ENCODE results near the gene PABPN1L. TPM values are rescaled to one million over a fixed set of nuclear protein-coding genes. Genes with fewer than 3 reads are reported as not detected.

The PABPN1L gene
- total and polyA plus RNA-seq, 10 of the 15 experiments (the other 5 are each of a cell fraction or from before 2014, with no cell fraction given): not detected

GRCh38 chr16:88871349-88871702, 4.9 kb upstream of the PABPN1L start:
- Histone ChIP-seq H3K9ac (ENCODE audit: control insufficient read depth, insufficient read depth, low read length) (no peak overlapping the region), H3K27me3 (replicated peaks in 1 of 2; ENCODE audit: control insufficient read depth in 2 of 2, insufficient read depth in 2 of 2, low read length in 1 of 2) (peaks cover 4 to 6% of the 10 kb centered on the region in 2 experiments), H4K20me1 (ENCODE audit: control insufficient read depth, insufficient read depth) (no peaks in the 10 kb centered on the region), H3K79me2 (ENCODE audit: control insufficient read depth, insufficient read depth, low read length) (no peaks in the 10 kb centered on the region), H2AFZ (ENCODE audit: control insufficient read depth, low read depth, low read length) (no peak overlapping the region), H3K4me1 (ENCODE audit: control insufficient read depth, insufficient read depth, low read length) (no peaks in the 10 kb centered on the region; the same call in 1 of the 2 replicates), H3K4me2 (ENCODE audit: control insufficient read depth, insufficient read depth) (0 out of 2 replicates have a peak overlapping the region, but pooled peaks have one; percentile 42), H3K27ac (ENCODE audit: control insufficient read depth, insufficient read depth) (no peak overlapping the region), H3K4me3 (no peak overlapping the region), H3K36me3 (ENCODE audit: control insufficient read depth in 2 of 2, insufficient read depth in 2 of 2, low read length in 1 of 2) (no peaks in the 10 kb centered on the region), H3K9me3 (replicated peaks; ENCODE audit: control insufficient read depth, insufficient read depth, low read length) (no peaks in the 10 kb centered on the region)
- no peak for FAIRE-seq
- 21% methylated on average over 8 of the region's 8 CpGs for WGBS (ENCODE audit: insufficient coverage, insufficient replicate concordance, low lambda C conversion rate, missing lambda C conversion rate)
- ChIA-PET SMC1A (ENCODE audit: uncharacterized antibody, unreplicated experiment) (no interaction called here), CTCF (no interaction called here), POLR2A (no interaction called here), RAD21 (ENCODE audit: unreplicated experiment) (interaction anchor here (0.9 kb wide), 1 partner anchor 61 kb away, joined by 3 read pairs; no protein-coding TSS in a partner anchor)
- TF ChIP-seq IKZF2 (IDR thresholded peaks at IDR 0.05) (0 out of 4 replicates have a peak, but pooled peaks of 1 of the 2 experiments have one; percentile 3), IRF4 (IDR thresholded peaks at IDR 0.05; ENCODE audit: low read depth, low read length) (no peak)
- no peak for DNase-seq (ENCODE audit: low read depth, low spot score)
- peak; percentile 50 for ATAC-seq
- intact Hi-C loops (cut with micrococcal nuclease; ENCODE audit: unreplicated experiment) (no loop called here), in situ Hi-C loops (cut with MboI) (no loop called here)
- no TSS peak for BruUV-seq (replicated peaks)

DNA sequence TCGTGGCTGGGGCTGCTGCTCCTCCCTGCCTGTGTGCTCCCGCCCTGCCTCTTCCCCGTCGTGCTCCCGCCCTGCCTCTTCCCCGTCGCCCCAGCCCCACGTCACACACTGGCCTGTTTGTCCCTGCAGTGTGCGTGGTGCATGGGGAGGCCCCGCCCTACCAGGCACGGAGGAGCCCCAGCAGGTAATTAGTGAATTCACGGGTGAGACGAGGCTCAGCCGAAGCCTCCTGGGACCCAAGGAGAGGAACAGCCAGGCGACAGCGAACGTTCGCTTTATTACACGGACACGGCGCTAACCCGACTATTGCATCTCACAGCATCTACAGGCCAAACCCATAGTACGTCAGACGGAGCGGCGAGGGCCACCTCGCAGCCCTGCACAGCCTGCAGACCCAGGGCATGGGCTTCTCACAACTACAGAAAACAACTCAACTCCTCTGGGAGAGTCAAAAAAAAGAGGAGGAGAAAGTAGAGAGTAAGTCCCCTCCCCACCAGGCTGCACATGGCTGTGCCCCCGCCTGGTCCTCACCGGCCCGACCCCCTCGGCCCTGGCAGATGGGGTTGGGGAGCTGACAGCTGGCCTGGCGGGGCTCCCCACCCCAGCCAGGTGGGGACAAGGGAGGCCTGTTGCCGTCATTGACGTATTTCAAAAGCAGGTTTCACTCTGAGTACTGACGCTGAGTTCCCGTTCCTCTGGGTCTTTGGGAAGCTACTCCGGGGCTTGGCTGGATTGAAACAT, 4.3 kb upstream of the PABPN1L start:
- POLR2A ChIA-PET: no interaction called here
- 0 out of 2 replicates have a peak overlapping the region, but pooled peaks have one; percentile 23 for H3K4me3 ChIP-seq
- no peaks in the 10 kb centered on the region; the same call in 1 of the 2 replicates for H3K4me1 ChIP-seq (ENCODE audit: control insufficient read depth, insufficient read depth, low read length)
- peaks cover 4 to 6% of the 10 kb centered on the region in 2 experiments for H3K27me3 ChIP-seq (replicated peaks in 1 of 2; ENCODE audit: control insufficient read depth in 2 of 2, insufficient read depth in 2 of 2, low read length in 1 of 2)
- WGBS (ENCODE audit: insufficient coverage, insufficient replicate concordance, low lambda C conversion rate, missing lambda C conversion rate): 4% methylated on average over 35 of the region's 37 CpGs
- BruUV-seq (replicated peaks): no TSS peak
- in situ Hi-C loops (cut with MboI): no loop called here
- intact Hi-C loops (cut with micrococcal nuclease; ENCODE audit: unreplicated experiment): no loop called here
- H3K36me3 ChIP-seq (ENCODE audit: control insufficient read depth in 2 of 2, insufficient read depth in 2 of 2, low read length in 1 of 2): no peaks in the 10 kb centered on the region
- H3K9me3 ChIP-seq (replicated peaks; ENCODE audit: control insufficient read depth, insufficient read depth, low read length): no peaks in the 10 kb centered on the region
- H3K27ac ChIP-seq (ENCODE audit: control insufficient read depth, insufficient read depth): no peak overlapping the region
- H3K9ac ChIP-seq (ENCODE audit: control insufficient read depth, insufficient read depth, low read length): no peak overlapping the region
- no peaks in the 10 kb centered on the region for H3K79me2 ChIP-seq (ENCODE audit: control insufficient read depth, insufficient read depth, low read length)
- RAD21 ChIA-PET (ENCODE audit: unreplicated experiment): interaction anchor here (0.9 kb wide), 1 partner anchor 60 kb away, joined by 3 read pairs; no protein-coding TSS in a partner anchor
- no peak for DNase-seq (ENCODE audit: low read depth, low spot score)
- peak; percentile 49 for FAIRE-seq
- ATAC-seq: peak; percentile 66
- SMC1A ChIA-PET (ENCODE audit: uncharacterized antibody, unreplicated experiment): no interaction called here
- H3K4me2 ChIP-seq (ENCODE audit: control insufficient read depth, insufficient read depth): peak overlapping the region; percentile 42; the same call in 1 of the 2 replicates
- CTCF ChIA-PET: no interaction called here
- no peak overlapping the region; the same call in 1 of the 2 replicates for H2AFZ ChIP-seq (ENCODE audit: control insufficient read depth, low read depth, low read length)
- H4K20me1 ChIP-seq (ENCODE audit: control insufficient read depth, insufficient read depth): no peaks in the 10 kb centered on the region
- TF ChIP-seq CEBPB (IDR thresholded peaks at IDR 0.05; ENCODE audit: borderline replicate concordance in 1 of 2, low read depth in 2 of 2, low read length in 2 of 2): no peak
- TF ChIP-seq BMI1 (IDR thresholded peaks at IDR 0.05; ENCODE audit: borderline replicate concordance): no peak
- no peak for TF ChIP-seq KLF5 (IDR thresholded peaks at IDR 0.05; ENCODE audit: partially characterized antibody)
- no peak for TF ChIP-seq HCFC1 (IDR thresholded peaks at IDR 0.05; ENCODE audit: low read length)
- no peak for TF ChIP-seq CUX1 (IDR thresholded peaks at IDR 0.05; ENCODE audit: insufficient replicate concordance, low read depth, low read length)
- TF ChIP-seq, protein P1, sequence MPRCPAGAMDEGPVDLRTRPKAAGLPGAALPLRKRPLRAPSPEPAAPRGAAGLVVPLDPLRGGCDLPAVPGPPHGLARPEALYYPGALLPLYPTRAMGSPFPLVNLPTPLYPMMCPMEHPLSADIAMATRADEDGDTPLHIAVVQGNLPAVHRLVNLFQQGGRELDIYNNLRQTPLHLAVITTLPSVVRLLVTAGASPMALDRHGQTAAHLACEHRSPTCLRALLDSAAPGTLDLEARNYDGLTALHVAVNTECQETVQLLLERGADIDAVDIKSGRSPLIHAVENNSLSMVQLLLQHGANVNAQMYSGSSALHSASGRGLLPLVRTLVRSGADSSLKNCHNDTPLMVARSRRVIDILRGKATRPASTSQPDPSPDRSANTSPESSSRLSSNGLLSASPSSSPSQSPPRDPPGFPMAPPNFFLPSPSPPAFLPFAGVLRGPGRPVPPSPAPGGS (IDR thresholded peaks at IDR 0.05; ENCODE audit: borderline replicate concordance, insufficient read depth, low read depth, low read length, poor library complexity, severe bottlenecking): no peak
- TF ChIP-seq TCF12 (IDR thresholded peaks at IDR 0.05; ENCODE audit: low read depth, low read length): peak; percentile 86; the same call in 1 of the 2 replicates
- TF ChIP-seq CREB1 (IDR thresholded peaks at IDR 0.05; ENCODE audit: low read depth): no peak
